ENCODE data around the gene ZNF593OS.
A peak's percentile ranks its signal among the peaks of the same experiment; 100 is the strongest.

ZNF593OS gene

DNA sequence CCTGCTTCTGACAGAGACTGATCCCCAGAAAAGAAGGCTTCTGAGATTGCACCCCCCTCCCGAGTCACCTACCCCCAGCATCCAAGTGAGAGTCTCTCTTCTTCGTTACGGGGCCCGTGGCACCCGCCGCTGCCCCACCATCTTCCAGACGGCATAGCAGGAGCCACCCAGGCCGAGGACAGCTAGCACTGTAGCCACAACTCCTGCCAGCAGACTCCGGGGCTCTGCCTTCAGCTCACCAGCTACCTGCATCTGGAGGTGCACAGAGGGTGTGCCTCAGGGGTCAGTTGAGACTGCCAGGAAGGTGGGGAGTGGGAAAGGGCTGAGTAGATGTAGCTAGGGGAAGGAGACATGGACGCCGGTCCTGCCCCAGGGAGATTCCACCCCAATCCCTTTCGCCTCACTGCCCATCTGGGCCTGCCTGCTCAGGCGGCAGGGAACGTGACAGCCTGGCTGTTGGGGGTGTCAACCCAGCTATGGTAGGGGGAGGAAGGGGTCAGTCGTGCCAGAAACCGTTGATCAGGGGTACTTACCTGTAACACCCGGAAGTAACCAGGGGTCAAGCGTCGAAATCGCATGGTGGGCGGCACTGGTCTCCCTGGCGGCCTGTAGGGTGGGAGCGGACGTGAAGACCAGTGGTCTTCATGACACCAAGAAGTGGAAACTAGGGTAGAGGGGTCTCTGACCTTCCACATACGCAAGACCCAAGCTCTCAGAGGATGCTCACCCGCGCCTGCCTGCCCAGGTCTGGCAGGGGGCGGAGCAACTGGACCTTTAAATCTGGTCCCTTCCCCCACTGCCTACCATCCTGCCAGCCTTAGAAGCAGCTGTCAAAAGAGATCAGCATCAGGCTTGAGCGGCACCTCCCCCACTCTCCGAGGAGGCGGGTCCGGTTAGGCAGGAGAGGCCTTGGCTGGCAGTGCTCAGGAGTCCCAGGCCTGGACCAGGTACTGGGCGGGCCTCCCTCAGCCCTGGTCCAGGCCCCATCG, at the start of gene ZNF593OS:
Gene ZNF593OS, minus strand, starts transcription at position 749 of the 989 bp plus-strand sequence. Its CDS starts 171 bp downstream, at position 578.
- DNase-seq, result no peak

DNA sequence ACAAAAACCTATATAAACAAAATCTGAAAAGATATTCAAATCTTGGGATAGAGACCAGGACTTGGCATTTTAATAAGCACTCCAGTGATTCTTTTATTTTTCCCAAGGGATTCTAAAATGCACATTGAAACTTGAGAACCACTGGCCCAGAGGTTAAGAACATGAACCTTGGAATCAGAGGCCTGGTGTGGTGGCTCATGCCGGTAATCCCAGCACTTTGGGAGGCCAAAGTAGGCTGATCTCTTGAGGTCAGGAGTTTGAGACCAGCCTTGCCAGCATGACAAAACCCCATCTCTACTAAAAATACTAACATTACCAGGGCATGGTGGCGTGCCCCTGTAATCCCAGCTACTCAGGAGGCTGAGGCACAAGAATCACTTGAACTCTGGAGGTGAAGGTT, 49.5 kb upstream of the ZNF593OS start:
- DNase-seq, result no peak

DNA sequence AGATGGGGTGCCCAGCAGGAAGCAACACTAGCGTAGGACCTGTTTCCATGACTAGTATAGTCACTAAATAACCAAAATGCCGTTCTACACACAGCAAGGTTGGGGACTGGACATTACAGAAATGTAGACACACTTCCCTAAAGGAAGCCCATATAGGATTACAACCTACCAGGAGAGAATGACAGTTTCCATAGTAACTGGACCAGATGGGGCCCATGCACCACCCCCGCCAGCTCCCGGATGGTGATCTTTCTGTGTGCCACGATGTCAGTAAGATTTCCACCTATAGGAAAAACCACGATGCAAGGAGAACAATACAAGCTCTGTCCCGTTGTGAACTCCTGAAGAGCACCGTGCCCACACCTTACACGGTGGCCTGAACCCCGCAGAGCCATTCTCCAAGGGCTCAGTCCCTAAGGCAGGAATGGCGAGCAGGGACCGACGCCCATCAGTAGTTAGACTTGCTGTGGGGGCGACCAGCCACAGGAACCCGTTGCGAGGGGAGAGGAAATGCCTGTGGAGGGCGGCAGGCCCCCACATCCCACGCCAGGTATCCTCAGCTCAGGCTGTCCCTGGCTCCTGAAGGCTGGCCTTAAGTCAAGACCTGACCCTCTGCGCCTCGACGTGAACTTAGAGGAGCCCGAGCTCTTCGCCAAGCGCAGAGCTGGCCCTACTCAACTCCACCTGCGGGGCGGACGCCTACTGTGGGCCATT, 48.7 kb upstream of the ZNF593OS start:
- DNase-seq, result peak; percentile 61

DNA sequence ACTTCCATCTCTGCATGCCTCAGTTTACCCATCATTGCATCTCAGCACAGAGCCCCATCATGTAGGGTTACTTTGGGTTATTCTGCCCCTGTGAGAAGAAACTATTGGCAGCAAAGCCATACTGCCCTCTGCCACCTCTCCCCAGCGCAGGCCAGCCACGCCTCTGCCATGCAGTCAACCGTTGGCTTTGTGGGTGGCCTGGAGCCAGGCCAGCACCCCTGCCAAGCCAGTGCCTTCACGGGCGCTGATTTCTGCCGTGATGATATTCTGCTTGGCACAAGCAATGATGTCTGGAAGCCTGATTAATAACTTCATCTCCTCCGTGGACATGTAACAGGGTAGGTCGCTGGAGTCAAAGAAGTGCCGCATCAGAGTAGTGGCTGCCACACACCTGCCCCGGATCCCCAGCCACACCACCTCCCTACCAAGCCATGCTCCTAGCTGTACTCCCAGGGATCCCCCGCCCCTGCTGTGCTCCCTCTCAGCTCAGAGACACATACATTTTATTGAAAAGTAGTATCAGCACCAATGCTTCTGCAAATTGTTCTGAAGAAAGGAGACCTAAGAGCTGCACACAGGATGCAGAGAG, 47.4 kb upstream of the ZNF593OS start:
- no peak for DNase-seq

DNA sequence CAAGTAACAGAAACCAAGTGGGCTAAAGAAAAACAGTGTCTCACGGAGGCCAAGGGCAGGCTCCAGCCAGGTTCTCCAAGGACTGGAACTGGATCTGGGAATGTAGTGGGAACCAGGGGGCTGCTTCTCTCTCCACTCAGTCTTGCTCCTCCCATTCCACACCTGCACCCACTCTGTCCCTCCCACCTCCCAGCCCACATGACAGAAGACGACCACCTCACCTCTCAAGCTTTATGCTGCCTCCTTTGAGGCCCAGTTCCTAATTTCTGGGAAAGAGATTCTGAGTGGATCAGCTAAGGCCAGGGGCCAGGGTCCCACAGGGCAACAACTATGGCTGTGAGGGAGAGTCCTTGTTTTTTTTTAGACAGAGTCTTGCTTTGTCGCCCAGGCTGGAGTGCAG, 43.6 kb upstream of the ZNF593OS start:
- no peak for DNase-seq

DNA sequence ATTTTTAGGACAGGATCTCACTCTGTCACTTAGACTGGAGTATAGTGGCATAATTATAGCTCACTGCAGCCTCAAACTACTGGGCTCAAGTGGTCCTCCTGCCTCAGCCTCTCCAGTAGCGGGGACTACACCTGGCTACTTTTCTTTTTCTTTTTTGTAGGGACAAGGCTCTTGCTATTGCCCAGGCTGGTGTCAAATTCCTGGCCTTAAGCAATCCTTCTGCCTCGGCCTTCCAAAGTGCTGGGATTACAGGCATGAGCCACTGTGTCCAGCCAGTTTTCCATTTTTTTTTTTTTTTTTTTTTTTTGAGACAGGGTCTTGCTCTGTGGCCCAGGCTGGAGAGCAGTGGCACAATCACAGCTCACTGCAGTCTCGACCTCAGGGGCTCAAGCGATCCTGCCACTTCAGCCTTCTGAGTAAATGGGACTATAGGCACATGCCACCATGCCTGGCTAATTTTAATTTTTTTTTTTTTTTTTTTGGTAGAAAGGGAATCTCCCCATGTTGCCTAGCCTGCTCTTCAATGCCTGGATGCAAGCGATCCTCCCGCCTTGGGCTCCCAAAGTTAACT, 41.8 kb upstream of the ZNF593OS start:
- no peak for DNase-seq

DNA sequence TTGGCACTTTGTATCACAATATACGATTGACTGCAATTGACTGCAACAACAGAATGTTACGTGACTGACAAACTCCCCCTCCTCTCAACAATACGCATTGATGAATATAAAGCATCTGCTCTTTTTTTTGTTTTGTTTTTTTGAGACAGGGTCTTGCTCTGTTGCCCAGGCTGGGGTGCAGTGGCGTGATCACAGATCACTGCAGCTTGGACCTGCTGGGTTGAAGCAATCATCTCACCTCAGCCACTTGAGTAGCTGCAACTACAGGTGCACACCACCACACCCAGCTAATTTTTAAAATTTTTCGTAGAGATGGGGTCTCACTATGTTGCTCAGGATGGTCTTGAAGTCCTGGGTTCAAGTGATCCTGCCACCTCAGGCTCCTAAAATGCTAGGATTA, 41.1 kb upstream of the ZNF593OS start:
- DNase-seq, result no peak

DNA sequence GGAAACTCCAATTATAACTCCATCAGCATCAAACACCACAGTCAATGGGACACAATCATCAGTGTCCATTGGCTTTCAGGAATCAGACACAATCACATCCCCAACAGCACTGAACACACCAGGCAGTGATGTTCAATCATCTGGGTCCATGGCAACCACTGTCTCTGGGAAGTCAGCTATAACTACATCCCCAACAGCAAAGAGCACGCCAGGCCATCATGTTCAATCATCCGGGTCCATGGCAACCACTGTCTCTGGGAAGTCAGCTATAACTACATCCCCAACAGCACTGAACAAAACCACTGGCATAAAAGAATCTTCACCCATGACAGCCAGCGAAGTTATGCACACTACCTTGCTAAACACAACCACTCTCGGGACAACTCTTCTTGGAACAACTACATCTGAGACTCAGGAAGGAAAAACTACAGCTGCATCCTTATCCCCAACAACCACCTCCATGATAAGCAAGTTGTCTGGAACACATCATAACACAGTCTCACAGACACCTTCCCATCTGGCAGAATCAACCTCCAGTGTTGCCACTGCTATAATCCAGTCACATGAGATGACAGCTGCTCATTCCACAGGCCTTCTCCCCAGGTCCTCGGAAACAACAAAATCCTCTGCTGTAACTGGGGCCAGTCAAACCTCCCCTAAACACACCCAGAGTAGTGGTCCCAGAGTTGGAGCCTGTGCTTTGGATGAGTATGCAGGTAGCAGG, 38.7 kb upstream of the ZNF593OS start:
- DNase-seq, result peak; percentile 80

DNA sequence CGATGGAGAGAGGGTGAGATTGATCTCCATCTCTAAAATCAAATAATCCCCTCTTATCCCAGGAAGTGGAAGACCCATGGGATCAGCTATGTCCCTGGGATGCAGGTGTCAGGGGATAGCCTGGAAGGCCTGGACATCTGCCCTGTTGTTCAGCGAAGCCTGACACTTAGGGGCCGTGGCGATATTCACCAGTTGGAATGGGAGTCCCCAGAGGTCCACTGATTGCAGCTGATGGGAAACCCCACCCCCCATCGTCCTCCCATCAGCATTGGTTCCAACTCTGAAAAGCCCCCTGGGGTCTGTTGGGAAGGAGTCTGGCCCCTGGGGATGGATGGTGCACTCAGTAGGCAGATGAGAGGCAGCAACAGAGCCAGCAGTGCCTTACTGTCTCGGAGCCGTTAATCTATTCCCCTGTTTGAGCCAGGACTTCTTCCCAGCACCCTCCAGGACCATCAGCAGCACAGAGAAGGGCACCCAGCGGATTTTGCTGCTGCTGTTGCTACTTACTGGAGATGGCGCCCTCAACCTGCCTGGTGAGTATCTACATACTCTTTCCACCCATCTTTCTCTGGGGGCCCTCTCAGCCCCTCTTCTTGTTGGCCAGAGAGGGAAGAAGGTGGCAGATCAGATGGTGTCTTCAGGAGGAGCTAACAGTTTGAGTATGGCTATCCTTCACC, 32.1 kb upstream of the ZNF593OS start:
- no peak for DNase-seq

DNA sequence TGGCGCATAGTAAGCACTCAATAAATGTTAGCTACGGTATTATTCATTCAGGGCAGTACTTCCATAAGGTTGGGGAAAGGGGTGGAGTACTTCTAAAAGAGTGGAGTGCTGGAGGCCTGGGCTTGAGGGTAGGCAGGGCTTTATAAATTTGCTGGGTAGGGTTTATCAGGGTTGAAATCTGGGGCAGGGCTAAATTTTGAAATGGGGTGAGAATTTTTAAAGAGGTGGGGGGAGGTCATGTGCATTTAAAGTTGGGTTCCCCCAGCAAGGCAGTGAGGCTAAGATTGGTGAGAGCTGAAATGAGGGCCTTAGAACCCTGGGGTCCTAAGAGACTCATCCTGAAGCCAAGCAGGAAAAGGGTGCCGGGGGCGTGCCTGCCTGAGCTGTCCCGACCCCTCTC, 28.8 kb upstream of the ZNF593OS start:
- no peak for DNase-seq

DNA sequence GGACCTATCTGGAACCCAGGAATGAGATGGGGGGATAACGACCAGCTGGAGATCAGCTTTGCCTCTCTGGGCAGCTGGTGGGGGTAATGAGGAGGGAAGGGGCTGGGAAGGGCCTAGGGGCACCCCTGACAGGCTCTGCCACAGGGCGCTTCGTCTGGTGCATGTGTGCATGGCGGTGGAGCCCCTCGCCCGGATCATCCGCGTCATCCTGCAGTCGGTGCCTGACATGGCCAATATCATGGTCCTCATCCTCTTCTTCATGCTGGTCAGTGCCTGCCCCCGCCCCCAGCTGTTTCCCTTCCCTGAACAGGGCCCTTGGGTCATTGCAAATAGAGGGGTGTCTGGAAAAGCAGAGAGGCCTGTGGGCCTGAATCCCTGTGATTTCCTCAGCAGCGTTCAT, 26.2 kb upstream of the ZNF593OS start:
- DNase-seq, result no peak

DNA sequence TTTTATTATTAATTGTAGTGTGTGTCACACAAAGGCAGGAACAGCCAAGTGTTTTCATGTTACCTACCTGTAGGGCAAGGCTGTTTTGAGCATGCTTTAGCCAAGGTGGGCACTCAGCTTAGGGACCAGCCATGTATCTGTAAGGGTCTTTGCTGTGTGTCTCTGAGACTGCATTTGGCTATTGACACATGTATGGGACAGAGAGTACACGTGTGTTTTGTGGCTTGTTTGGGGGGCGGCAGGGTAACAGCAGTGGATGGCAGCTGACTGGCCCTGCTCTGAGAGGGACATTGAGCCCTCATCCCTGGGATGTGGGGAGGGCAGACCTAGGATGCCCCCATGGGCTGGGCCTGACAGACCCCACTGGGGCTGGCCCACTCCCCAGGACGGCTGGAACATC, 25.7 kb upstream of the ZNF593OS start:
- no peak for DNase-seq

DNA sequence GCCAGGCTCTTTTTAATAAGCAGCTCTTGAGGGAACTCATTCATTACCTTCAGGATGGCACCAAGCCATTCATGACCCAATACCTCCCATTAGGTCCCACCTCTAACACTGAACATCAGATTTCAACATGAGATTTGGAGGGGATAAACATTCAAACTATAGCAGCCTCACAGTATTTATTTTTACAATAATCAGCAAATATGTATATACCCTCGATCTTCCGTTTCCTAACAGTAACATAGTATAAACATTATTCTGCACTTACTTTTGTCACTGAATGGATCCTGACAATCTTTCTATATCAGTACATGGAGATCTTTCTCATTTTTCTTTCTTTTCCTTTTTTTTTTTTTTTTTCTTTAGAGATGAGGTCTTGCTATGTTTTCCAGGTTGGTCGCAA, 24.2 kb upstream of the ZNF593OS start:
- no peak for DNase-seq

DNA sequence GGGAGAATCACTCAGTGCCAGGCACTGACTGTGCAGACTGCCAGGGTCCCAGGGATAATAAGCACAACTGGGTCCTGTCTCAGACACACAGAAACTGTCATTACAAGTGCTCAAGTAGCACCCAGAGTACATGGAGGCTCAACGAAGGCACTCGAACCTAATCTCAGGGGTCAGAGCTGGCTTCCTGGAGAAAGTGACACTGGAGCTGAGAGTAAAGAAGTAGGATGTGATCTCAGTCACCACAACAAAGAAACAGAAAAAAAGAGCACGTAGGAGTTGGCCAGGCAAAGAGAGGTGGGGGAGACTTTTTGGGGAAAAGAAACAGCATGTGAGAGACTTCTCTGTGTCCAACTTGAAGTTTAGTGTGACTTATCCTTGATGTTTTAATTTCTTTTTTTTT, 20.1 kb upstream of the ZNF593OS start:
- DNase-seq, result no peak

DNA sequence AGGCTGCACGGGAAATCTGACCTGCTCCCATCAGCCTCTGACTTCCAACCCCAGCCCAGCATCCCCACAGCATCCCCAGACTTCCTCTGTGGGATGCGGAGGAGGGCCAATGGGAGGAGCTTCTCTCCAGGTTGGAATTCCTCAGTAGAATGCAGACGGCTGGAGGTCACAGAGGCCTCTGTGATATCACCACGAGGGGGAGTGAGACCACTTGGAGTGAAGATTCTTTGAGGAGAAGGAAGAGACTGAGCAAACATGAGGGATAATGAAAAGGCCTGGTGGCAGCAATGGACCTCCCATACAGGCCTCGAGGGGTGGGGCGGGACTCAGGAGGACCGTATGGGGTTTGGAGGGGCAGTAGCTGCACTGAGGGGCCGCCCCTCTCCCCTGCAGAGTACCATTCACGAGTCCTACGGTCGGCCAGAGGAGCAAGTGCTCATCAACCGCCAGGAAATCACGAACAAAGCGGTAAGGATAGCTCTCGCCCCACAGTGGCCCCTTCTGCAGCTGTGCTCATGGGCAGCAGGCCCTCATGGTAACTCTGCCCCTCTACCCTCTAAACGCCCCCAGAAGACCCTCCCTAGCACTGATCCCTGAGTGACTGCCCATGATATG, 18.8 kb upstream of the ZNF593OS start, which contains the start of gene CATSPER4:
Gene CATSPER4, plus strand, starts transcription at position 230 of the 615 bp plus-strand sequence. Its CDS starts 26 bp downstream, at position 256.
- DNase-seq, result no peak

DNA sequence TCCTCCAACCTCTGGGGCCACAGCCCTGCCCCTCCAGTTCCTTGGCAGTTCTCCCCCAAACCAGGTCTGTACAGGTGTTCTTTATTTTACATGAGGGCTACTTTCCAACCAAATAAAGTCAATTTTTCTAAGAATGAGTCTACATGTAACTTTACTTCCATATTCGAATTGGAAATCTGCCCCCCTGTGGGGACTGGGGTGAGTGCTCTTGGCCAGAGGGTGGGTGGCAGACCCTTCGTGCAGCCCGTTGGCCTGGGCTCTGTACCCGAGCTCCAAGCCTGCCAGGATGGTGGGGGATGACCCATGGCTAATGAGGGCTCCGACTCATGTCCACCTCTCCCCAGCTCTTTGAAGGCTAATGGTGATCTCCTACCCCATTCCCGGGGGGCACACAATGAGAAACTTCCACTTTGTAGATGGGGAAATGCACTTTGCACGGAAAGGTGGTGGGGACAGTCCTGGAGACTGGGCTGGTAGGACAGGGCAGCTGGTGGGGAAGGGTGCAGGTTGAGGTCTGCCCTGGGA, 18.2 kb upstream of the ZNF593OS start:
- no peak for DNase-seq

DNA sequence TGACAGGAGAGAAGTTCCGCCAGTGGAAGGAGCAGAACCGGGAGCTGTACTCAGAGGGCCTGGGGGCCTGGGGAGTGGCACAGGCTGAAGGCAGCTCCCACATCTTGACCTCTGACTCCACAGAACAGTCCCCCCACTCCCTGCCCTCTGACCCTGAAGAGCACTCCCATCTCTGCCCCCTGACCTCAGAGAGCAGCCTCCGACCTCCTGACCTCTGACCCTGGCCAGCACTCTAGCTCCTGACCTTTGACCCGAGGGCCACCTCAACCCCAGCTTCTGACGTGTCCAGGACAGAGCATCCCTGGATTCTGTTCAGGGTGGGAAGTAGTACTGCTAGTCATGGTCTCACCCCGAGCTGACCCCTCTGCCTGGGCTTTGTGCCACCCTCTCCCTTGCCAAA, 17.7 kb upstream of the ZNF593OS start:
- no peak for DNase-seq

DNA sequence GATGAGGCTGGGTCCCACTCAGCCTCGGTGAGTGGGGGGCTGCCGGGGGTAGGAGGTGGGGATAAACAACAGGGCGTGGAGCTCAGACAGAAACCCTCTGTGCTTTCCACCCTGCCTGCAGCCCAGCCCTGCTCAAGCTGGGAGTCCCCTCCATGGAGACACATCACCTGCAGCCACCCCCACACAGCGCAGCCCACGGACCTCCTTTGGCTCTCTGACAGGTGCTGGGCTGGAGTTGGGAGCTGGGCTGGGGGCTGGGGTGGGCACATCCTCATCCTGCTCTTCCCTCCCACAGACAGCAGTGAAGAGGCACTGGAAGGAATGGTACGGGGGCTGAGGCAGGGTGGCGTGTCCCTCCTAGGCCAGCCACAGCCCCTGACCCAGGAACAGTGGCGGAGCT, 16.8 kb upstream of the ZNF593OS start:
- DNase-seq, result no peak

DNA sequence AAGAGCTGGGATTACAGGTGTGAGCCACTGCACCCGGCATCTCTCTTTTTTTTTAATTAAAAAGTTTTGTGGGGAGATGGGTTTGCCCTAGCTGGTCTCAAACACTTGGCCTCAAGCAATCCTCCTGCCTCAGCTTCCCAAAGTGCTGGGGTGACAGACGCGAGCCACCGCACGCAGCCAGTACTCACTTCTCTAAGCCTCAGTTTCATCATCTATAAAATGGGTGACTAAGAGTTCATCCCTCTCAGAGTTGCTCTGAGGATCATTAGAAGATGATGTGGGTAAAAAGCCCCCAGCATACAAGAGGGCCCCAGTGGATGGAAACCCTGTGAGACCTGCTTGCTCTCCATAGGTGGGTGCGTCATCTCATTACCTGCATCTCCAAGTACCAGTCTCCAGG, 16.2 kb upstream of the ZNF593OS start:
- DNase-seq, result no peak

DNA sequence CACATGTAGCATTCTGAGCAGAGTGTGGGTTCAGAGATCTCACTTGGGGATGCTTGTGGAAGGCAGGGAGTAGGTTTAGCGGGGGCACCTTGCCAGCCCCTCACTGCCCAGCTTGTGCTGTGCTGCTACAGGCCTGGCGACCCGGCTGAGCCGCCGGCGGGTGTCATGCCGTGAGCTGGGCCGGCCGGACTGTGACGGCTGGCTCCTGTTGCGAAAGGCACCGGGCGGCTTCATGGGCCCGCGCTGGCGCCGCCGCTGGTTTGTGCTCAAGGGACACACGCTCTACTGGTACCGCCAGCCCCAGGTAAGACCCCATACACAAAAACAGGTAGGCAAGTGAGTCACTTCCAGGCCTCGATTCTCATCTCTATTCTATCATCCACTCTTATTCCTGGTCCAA, 13.3 kb upstream of the ZNF593OS start:
- DNase-seq, result no peak

DNA sequence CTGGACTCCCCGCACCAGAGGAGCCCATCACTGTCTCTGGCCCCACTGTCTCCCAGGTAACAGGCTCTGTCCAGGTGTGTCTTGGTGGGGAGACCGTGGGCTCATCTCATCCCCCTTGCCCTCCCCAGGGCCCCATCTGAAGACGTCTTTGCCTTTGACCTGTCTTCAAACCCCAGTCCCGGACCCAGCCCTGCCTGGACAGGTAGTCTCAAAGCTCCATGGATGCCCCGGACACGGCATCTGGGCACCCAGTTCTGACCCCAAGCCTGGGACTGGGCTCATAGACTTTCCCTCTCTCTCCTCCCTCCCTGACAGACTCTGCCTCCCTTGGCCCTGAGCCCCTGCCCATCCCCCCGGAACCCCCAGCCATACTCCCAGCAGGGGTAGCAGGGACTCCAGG, 12.5 kb upstream of the ZNF593OS start:
- DNase-seq, result no peak
